HK-2 (cell line): ENCODE results near the gene NINJ2.

Experiments used
- DNase-seq: peaks from one replicate; pipeline ENCODE4 v3.0.0-alpha.2; 2018; ENCODE audit not compliant: unreplicated experiment

NINJ2 gene

GRCh38 chr12:530821-531220 lies 132.4 kb downstream of the NINJ2 start:
- no peak for DNase-seq

GRCh38 chr12:530308-530707 lies 132.9 kb downstream of the NINJ2 start:
- DNase-seq = no peak

GRCh38 chr12:527729-528128 lies 135.5 kb downstream of the NINJ2 start:
- no peak for DNase-seq

GRCh38 chr12:527241-527640 lies 136.0 kb downstream of the NINJ2 start:
- no peak for DNase-seq

- no peak for DNase-seq
Observed at GRCh38 chr12:526089-526488, 137.2 kb downstream of the NINJ2 start.

GRCh38 chr12:524167-524951 lies 138.9 kb downstream of the NINJ2 start:
- no peak for DNase-seq

GRCh38 chr12:522692-523378 lies 140.4 kb downstream of the NINJ2 start:
- DNase-seq = no peak

GRCh38 chr12:520119-520518 lies 143.1 kb downstream of the NINJ2 start:
- no peak for DNase-seq

- no peak for DNase-seq
Observed at GRCh38 chr12:517538-517937, 145.7 kb downstream of the NINJ2 start.
